ENCODE measurements around the gene EPHB2.

Gene EPHB2

DNA sequence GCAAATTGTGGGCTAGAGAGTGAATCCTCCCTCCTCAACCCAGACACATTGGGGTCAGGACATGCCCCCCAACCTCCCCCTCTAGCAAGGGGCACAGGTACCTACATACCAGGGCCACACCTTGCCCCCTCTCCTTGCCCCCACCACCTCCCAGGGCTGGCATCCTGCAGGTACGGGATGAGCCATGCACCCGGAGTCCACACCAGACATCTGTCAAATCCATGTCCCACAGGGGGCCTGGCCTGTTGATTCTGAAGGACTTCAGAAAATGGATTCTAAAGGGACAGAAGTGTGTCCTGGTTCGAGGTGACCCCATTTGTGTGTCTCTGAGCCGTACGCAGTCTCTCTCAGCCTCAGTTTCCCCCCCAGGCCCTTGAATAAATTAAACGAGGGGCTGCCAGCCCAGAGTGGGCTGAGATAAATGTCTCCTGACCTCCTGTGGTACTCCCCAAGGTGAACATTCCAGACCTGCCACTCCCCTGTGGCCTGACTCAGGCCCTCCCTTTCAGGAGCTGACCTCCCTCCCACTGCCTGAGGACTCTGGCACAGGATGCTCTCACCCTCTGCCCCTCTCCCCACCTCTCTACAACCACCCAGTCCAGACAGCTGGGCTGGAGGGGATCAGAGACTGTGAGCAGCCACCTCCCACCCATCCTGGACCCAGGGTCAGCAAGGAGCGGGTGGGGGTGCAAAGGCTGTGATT lies 94.5 kb downstream of the EPHB2 start:
- DNase-seq = no peak

- no peak for DNase-seq
These were observed 95.0 kb downstream of the EPHB2 start for GRCh38 chr1:22805672-22806038.

DNA sequence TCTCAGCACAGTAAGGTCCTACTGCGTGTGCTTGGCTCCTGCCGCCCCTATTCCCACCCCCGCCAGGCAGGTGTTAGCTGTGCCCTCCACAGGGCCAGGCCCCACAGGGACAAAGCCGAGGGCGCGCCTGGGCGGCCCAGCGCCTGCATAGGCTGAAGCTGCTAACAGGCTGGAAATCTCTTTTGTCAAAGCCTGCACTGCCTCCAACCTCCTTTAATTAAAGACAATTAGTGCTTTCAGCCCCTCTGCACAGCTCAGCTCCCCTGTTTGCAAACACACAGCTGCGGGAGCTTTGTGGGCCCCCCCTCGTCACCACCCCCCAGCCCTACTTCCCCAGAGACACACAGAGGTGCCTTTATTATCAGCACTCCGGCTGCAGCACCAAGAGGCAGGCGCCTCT lies 95.9 kb downstream of the EPHB2 start:
- no peak for DNase-seq

- no peak for DNase-seq
These were observed 96.7 kb downstream of the EPHB2 start for GRCh38 chr1:22807340-22807739.

DNA sequence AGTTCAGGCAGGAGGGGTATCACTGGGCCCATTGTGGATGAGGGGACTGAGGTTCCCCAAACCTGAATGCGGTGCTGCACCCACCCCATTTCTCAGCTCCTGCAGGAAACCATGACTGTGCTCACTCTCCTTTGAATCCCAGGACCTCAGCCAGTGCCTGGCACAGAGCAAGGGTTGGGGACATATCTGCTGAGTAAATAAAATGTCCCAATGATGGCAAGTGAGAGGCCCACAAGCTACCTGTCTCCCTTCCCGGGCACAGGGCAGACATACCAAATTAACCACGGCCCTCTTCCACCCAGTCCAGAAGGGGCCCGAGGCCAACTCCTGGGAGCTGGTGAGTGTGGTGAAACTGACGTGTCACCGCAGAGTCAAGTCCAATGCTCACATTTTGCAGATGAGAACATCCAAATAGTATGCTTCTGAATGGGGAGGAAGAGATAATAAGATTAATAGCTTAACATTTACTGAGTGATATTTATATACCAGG lies 97.6 kb downstream of the EPHB2 start:
- DNase-seq = no peak

DNA sequence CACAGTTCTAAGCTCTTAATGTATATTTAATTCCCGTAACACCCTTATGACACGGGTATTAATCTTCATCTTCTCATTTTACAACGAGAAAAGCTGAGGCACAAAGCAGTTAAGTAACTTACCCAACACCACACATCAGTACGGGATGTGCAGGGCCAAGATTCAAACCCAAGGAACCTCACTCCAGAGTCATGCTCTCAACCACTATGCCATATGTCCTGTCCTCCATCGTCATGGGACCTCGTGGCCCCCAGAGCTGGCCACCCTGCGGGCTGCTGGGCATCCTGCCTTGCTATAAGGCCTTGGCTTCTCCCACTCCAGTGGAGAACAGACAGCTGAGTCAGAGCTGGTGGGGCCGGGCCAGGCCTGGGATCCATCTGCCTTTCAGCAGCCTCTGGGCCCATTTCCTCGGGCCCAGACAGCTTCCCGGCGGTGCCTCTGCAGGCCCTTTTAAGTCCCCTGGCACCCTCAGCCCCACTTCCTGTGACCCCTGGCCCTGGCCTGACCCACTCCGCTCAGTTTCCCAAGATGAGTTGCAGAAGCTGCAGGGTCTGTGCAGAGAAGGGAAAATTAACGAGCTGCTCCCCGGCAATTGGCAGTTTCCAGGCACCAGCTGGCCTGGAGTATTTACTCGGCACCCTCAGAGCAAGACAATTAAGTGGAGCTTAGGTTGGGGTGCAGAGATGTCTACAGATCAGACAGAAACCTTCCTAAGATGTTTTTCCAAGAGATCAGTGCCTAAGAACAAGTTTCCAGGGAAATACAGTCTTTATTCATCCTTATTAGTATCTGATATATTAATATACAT lies 98.2 kb downstream of the EPHB2 start:
- DNase-seq = no peak

DNA sequence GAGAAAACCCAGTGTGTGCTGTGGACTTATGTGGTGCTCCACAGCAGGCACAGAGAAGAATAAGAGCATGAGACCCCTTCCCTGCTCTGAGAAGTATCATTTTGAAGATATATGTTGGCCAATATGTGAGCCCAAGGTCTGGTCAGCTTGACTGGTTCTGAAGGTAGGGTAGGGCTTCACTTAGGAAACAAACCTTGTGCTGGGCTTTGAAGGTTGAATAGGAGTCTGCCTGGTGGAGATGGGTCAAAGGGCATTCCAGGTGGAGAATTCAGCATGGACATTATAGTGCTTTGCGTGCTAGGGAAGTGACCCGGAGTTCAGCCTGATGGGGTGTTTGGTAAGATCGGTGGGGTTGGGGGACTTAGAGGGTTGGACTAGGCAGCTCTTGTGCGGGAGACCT lies 99.1 kb downstream of the EPHB2 start:
- DNase-seq = no peak

- DNase-seq = no peak
These were observed 99.7 kb downstream of the EPHB2 start for GRCh38 chr1:22810378-22810777.

GRCh38 chr1:22812092-22812880 lies 101.6 kb downstream of the EPHB2 start:
- no peak for DNase-seq

GRCh38 chr1:22812993-22813790 lies 102.6 kb downstream of the EPHB2 start:
- DNase-seq = no peak

DNA sequence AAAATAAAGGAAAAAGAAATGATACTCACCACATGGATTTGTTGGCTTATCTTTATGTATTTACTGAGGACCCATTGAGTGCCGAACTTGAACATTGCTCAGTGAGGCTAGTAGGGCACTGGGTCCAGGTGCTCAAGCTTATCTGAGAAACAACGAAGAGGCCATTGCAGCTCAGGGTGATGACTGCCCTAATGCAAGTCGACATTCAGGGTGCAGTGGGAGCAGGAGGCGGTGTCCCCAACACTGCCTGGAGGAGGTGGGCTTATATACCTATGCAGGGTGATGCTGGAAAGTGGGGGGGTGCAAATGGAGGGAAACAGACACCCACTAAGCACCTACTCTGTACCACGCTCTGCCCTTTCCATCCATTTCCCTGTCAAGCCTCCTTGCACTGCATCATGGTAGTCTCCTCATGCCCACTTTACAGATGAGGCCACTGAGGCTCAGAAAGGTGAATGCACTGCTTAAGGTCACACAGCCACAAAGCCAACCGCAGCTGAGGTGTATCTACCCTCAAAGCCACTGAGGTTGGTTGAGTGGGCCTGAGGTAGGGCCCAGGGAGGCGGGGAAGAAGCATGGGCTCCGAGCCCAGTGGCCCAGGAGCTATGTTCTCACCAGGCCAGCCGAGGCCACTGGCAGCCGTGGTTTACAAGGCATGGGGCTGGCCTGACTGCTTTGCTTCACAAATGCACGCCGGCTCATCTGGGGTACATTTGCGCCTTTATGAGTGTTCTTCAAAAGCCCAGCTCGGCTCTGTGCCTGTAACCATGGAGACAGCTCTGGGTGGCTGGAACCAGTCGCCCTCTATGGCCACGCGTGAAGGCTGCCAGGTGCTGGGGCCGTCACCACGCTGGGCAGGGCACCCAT lies 103.8 kb downstream of the EPHB2 start:
- no peak for DNase-seq

DNA sequence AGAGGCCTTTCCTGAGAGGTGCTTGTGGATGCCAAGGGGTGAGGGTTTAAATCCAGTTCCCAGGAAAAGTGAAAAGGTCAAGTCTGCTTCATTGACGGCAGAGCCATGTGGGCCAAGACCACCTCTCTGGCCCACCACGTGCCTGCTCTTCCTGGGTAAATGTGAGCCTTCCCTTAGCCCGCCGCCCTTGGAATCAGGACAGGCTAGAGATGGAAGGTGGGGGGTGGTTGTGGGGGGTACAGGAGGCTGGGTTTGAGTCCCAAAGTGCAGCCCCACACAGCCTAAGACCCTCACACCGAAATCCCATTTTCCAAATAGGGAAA lies 104.4 kb downstream of the EPHB2 start:
- DNase-seq = no peak

GRCh38 chr1:22815421-22816066 lies 104.9 kb downstream of the EPHB2 start:
- no peak for DNase-seq

DNA sequence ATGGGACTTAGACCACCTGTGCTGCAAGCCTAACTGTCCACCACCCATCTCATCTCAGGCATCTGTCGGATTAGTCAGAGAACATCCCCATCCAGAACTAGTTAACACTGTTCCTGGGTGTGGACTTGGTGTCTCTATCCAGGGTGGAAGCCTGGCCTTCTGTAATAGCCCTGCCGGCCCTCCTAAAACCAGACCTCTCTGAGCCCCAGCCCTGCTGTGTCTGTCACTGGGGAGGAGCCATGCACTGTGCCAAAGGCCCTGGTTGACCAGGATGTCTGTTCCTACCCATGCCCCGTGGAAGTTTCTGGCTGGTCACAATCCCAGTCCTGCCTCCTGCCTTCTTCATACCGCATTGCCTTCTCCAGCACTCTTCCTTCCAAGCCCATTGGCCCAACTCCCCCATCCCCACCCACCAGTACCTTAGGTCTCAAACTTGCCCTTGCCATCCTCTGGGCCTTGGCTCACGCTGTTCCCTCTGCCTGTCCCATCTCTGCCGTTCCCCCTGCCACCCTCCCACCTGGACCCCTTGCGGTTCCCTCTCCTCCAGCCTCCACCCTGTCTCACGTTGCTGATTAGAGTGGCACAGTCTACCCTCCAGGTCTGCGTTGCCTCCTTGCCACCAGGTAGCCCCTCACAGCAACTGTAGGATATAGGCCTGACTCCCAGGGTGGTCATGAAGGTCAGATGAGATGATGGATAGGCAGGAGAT lies 105.6 kb downstream of the EPHB2 start:
- no peak for DNase-seq

DNA sequence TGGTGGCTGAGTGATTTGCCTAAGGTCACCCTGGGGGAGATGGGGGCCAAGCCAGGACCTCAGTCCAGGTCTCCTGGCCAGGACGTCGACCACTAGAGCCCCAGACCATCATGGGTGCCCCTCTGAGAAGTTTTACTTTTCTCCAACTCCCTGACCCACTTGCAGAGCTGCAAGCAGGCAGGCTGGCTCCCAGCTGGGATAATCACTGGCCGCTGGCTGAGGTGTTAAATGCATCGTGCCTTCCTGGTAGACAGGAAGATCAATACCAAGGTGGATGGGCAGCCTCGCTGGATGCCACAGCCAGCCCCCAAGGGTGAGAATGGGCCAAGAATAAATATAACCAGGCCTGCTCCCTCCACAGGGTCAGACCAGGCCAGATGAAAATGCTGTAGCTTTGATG lies 106.2 kb downstream of the EPHB2 start:
- DNase-seq = no peak

- no peak for DNase-seq
These were observed 106.8 kb downstream of the EPHB2 start for GRCh38 chr1:22817462-22817861.

- no peak for DNase-seq
These were observed 107.6 kb downstream of the EPHB2 start for GRCh38 chr1:22818061-22818770.

GRCh38 chr1:22819361-22819760 lies 108.7 kb downstream of the EPHB2 start:
- no peak for DNase-seq

GRCh38 chr1:22821027-22821426 lies 110.4 kb downstream of the EPHB2 start:
- no peak for DNase-seq

GRCh38 chr1:22822371-22822770 lies 111.7 kb downstream of the EPHB2 start:
- DNase-seq = no peak
